Urinary bladder (tissue), 4 donors: ENCODE data around the gene NCR2. TPM values are rescaled to one million over a fixed set of nuclear protein-coding genes. Genes with fewer than 3 reads are reported as not detected.
"Not testable (repeated sequence)": the region's sequence is repeated elsewhere in the genome, so short reads cannot be mapped to it uniquely, and the experiment has no call there.

Source experiments
- DNase-seq: peaks from one replicate; pipeline ENCODE4 v3.0.0-alpha.2; 2015; ENCODE audit errors: extremely low spot score
- H3K27ac ChIP-seq: one replicate; pipeline ENCODE4 v1.5.1; 2013; ENCODE audit warnings: low read depth, mild to moderate bottlenecking, moderate library complexity
- H3K36me3 ChIP-seq: one replicate; pipeline ENCODE4 v1.6.1; 2013; ENCODE audit warnings: mild to moderate bottlenecking, moderate library complexity; ENCODE audit not compliant: insufficient read depth
- H3K4me1 ChIP-seq: one replicate; pipeline ENCODE4 v1.6.1; 2013; ENCODE audit warnings: mild to moderate bottlenecking, moderate library complexity; ENCODE audit not compliant: insufficient read depth
- H3K4me3 ChIP-seq: one replicate; pipeline ENCODE4 v1.5.1; 2013; ENCODE audit warnings: low read depth, low read length
- WGBS: extraction: QIAGEN DNeasy Blood & Tissue Kit; methylation state at CpG from one replicate; pipeline ENCODE4 v1.1.7; 2013; 5-methylcytosine and 5-hydroxymethylcytosine counted together
- polyA plus RNA-seq: library from polyadenylated mRNA; stranded (reverse); fragments of 200-250 nt; gene quantifications from one replicate; pipeline ENCODE4 v1.2.3, GENCODE V29; 2013
- total RNA-seq: library from RNA; depleted of rRNA; stranded (reverse); fragments of >200 nt; gene quantifications from one replicate; pipeline ENCODE4 v1.2.3, GENCODE V29; 2014
- donor health status: healthy with polysubstance abuse.
- donor health status: healthy.

NCR2 gene, protein sequence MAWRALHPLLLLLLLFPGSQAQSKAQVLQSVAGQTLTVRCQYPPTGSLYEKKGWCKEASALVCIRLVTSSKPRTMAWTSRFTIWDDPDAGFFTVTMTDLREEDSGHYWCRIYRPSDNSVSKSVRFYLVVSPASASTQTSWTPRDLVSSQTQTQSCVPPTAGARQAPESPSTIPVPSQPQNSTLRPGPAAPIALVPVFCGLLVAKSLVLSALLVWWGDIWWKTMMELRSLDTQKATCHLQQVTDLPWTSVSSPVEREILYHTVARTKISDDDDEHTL
- not detected for total RNA-seq
- not detected for polyA plus RNA-seq

DNA sequence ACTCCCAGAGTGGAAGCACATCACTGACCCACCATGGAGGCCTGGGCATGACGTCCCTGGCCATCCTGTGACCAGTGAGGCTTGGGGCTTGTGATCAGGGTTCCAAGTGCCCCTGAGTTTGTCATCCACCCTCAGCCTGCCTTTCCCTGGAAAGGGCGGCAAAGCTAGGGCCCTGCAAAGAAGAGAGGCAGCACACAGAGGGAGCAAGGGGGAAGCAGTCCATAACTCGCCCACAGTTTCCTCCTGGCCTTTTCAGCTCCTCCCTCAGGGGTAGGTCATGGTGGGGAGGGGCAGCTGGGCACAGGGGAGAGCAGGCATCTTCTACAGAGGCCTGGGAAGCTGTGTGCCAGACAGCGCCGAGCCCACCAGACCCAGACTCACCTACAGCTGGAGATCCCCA lies at the start of gene NCR2:
TSS of gene NCR2 (plus strand) at position 313 of the 400 bp plus-strand sequence. CDS start 269 bp downstream, outside the sequence.
- no peak for DNase-seq
- no peak within 1 kb of the TSS for H3K27ac ChIP-seq
- H3K4me3 ChIP-seq = no peak within 1 kb of the TSS
- H3K36me3 ChIP-seq = no peaks in the 10 kb centered on the region
- WGBS = 88% methylated on average over 5 of the region's 5 CpGs
- H3K4me1 ChIP-seq = no peaks in the 10 kb centered on the region

DNA sequence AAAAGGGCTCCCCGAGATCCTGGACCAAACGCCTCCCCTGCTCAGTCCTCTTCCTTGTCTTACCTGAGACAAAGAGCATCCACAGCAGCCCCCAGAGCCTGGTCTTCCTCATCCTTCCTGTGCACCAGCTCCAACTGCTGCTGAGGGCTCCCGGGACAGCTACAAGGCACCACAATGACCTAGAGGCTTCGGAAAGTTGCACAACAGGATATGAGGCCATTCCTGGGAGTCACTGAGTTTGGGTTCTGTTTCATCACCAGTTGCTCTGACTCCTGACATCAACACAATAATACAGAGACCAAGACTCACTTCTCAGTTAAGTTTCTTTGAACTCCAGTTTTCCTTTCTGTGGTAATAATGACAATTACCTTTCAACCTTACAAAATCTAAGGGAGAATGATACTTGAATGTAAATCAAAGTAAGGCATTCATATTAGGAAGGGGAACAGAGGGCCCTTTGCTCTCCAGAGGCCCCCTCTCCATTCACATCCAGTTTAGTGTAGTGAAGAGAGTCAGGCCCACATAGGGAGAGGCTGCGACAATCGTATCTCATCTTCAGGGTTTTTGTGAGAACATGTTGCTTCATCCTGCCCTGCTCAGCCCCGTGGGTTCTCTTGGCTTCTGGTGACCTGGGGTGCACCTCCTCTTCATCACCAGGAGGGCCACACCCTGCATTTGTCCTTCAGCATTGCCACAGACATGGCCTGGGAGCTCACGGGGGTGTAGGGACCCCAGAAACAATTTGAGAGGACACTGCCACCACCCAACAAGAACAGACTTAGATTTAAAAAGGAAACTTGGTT lies 48.7 kb upstream of the NCR2 start, which contains the start of gene TREM1:
TSS of gene TREM1 (minus strand) at position 139 of the 803 bp plus-strand sequence. CDS start at position 112, 27 bp downstream.
- no peaks in the 10 kb centered on the region for H3K4me1 ChIP-seq
- no peak for DNase-seq
- H3K4me3 ChIP-seq = no peak within 1 kb of the TSS
- no peak within 1 kb of the TSS for H3K27ac ChIP-seq
- WGBS = 75% methylated on average over 8 of the region's 8 CpGs
- no peaks in the 10 kb centered on the region for H3K36me3 ChIP-seq

DNA sequence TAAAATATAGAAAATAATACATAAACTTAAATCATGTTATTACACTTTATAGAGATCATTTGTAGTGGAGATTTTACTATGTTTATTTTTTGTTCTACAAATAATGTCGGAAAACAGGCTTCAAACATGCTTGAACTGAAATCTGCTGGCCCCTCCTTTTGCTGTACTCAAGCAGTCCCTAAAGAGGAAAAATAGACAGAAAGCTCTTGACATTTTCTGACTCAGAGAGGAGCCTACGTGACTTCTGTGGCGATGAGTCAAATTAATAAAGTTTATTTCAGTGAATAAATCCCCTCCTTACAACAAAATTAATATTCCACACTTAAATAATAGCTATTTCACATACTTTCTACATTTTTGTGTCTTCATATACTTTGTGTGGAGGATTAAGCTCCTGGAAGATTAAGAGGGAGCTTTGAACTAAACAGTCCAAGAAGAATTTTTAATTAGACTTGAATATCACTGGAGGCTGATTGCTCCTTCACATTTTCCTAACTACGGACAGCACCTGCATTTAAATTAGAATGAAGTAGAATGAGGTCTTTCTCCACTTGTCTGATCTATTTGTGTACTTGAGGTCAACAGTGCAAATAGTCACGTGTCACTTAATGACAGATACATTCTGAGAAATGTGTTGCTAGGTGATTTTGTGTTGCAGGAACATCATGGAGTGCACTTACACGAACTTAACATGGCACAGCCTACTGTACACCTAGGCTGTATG lies 47.2 kb upstream of the NCR2 start:
- Histone ChIP-seq H3K36me3 (no peaks in the 10 kb centered on the region), H3K4me3 (no peak overlapping the region), H3K4me1 (no peaks in the 10 kb centered on the region), H3K27ac (no peak overlapping the region)
- 58% methylated on average over 6 of the region's 6 CpGs for WGBS
- DNase-seq = peak; percentile 17

DNA sequence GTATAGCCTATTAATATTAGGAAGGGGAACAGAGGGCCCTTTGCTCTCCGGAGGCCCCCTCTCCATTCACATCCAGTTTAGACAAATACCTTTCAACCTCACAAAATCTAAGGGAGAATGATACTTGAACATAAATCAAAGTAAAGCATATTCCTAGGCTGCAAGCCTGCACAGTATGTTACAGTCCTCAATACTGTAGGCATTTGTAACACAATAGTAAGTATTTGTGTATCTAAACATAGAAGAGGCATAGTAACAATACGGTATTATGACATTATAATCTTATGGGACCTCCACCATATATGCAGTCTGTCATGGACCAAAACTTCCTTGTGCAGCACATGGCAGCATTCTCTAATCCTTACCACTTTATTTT lies 46.7 kb upstream of the NCR2 start:
- Histone ChIP-seq H3K4me3 (no peak overlapping the region), H3K4me1 (no peaks in the 10 kb centered on the region), H3K36me3 (no peaks in the 10 kb centered on the region), H3K27ac (no peak overlapping the region)
- no peak for DNase-seq
- 82% methylated on average over 2 of the region's 2 CpGs for WGBS

DNA sequence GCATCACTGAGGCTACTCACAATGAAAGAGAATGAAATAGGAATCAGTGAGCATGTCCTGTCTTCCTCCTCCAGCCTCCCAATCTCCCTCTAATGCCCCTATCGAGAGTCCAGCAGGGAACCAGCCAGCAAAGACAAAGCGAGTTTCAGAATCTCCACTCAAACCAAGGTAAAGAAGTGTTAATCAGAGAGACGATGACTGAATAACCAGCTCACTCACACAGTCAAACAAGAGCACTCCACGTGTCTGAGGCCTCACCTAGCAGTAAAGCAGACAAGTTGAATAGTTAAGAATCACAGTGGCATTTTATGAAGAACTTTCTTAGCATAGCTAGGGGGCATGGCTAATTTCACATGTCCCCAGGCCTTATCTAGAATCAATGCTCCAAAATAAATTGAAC lies 45.6 kb upstream of the NCR2 start:
- 64% methylated on average over 4 of the region's 4 CpGs for WGBS
- no peak for DNase-seq
- H3K36me3 ChIP-seq = no peaks in the 10 kb centered on the region
- no peaks in the 10 kb centered on the region for H3K4me1 ChIP-seq
- H3K4me3 ChIP-seq = no peak overlapping the region
- H3K27ac ChIP-seq = no peak overlapping the region

DNA sequence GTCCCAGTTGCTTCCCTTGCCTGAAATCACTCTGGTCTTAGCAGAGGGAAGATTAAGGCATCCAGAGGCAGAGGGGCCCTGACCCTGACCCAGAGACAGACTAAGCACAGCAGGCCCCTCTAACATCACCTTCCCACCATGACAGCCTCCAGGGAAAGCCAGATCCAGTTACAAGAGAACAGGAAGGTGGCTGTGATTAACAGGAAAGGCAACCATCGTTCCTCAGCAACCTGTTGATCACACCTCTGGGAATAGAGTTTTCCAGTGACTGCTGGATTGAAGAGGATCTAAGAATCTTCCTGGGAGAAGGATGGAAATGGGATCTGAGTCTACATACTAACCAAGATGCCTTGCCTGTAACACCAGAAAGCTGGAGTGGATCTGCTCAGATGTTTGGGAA lies 43.7 kb upstream of the NCR2 start:
- Histone ChIP-seq H3K4me3 (no peak overlapping the region), H3K36me3 (no peaks in the 10 kb centered on the region), H3K4me1 (no peaks in the 10 kb centered on the region), H3K27ac (no peak overlapping the region)
- DNase-seq = no peak
- WGBS = 35% methylated on average over 1 of the region's 1 CpG

DNA sequence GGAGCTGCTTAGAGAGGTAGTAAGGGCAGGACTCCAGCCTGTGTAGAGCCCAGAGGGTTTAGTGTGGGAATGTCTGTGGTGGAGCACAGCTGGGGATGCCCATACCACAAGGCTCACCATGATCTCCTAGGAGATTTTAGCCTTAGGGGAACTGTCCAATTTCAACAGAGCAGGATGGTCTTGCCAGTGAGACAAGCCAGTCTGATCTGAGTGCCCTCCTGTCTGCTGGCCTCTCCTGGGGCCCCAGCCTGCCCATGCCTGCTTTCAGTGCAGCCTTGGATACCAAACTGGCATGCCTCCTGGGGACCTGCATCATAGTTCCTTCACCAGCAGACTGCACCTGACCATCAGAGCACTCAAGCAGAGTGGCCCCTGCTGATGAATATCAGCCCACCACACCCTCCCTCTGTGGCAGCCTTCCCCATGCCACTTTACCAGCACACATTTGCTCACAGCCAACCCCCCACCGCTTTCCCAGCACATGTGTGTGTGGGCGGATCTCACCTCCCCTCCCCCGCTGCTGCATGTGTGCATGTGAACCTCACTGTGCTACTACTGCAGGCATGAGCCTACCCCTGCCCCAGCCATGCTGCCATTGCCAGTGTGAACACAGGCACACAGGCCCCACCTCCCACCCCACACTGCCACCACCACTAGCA lies 41.1 kb upstream of the NCR2 start:
- DNase-seq = no peak
- no peaks in the 10 kb centered on the region for H3K36me3 ChIP-seq
- no peak overlapping the region for H3K4me3 ChIP-seq
- no peak overlapping the region for H3K27ac ChIP-seq
- 86% methylated on average over 3 of the region's 3 CpGs for WGBS
- H3K4me1 ChIP-seq = no peaks in the 10 kb centered on the region

DNA sequence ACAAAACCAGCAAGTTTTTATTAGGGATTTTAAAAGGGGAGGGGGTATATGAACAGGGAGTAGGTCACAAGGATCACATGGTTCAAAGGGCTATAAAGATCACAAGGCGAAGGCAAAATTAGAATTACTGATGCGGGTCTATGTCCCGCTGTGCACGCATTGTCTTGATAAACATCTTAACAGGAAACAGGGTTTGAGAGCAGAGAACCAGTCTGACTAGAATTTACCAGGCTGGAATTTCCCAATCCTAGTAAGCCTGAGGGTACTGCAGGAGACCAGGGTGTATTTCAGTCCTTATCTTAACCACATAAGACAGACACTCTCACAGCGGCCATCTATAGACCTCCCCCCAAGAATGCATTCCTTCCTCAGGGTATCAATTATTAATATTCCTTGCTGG lies 38.2 kb upstream of the NCR2 start:
- H3K27ac ChIP-seq, DNase-seq: not testable (repeated sequence)
- 71% methylated on average over 5 of the region's 5 CpGs for WGBS

DNA sequence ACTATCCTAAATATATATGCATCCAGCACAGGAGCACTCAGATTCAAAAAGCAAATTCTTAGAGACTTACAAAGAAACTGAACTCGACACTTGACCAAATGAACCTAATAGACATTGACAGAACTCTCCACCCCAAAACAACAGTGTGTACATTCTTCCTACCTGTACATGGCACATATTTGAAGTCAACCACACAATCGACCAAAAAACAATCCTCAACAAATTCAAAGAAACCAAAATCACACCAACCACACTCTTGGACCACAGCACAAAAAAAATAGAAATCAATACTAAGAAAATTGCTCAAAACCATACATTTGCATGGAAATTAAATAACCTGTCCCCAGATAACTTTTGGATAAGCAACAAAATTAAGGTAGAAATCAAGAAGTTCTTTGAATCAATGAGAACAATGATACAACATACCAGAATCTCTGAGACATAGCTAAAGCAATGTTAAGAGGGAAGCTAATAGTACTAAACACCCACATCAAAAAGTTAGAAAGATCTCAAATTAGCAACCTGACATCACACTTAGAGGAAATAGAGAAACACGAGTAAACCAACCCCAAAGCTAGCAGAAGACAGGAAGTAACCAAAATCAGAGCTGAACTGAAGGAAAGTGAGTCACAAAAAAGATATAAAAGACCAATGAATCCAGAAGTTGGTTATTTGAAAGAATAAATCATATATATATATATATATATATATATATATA lies 36.5 kb upstream of the NCR2 start:
- H3K4me1 ChIP-seq = no peaks in the 10 kb centered on the region
- WGBS = 70% methylated on average over 3 of the region's 3 CpGs

More for the DNA sequence above, 38.2 kb upstream of the NCR2 start:
- not testable (repeated sequence) for H3K4me1 ChIP-seq, H3K4me3 ChIP-seq, H3K36me3 ChIP-seq

DNA sequence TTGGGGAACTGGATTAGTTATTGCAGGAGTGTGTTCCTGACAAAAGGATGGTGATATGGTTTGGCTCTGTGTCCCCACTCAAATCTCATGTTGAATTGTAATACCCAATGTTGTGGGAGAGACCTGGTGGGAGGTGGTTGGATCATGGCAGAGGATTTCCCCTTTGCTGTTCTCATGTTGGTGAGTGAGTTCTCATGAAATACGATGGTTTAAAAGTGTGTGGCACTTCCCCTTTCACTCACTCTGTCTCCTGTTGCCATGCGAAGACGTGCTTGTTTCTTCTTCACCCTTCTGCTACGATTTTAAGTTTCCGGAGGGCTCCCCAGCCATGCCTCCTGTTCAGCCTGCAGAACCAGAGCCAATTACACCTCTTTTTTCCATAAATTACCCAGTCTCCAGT lies 32.8 kb upstream of the NCR2 start:
- WGBS = 72% methylated on average over 5 of the region's 5 CpGs
- H3K4me3 ChIP-seq = no peak overlapping the region
- H3K4me1 ChIP-seq = no peaks in the 10 kb centered on the region
- H3K36me3 ChIP-seq = no peaks in the 10 kb centered on the region
- no peak for DNase-seq
- H3K27ac ChIP-seq = no peak overlapping the region

More for the DNA sequence above, 36.5 kb upstream of the NCR2 start:
- DNase-seq = no peak
- Histone ChIP-seq H3K4me3 (no peak overlapping the region), H3K36me3 (no peaks in the 10 kb centered on the region), H3K27ac (no peak overlapping the region)

DNA sequence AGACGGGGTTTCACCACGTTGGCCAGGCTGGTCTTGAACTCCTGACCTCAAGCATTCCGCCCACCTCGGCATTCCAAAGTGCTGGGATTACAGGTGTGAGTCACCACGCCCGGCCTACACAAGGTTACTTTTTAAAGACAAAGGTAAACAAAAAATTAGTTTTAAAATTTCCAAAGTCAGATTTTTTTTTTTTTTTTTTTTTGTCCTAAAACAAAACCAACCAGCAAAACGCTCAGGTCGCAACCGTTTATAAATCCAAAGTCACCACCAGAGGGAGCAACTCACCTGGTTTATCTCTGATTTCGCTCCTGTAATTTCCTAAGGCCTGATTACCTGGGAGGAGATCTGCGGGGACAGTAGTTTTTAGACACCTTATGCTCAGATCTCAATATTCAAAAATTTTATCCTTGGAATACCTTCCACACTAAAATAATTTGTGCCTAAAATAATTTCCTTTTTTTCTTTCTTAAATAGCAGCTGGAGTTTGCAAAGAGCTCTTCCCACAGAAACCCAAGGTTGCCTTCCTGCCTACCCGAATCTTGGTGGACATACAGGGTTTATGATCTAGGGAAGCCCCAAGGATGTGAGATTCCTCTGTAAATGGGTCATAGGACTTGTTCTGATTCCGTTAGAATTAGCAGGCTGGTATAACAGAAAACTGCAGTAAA lies 29.1 kb upstream of the NCR2 start:
- Histone ChIP-seq H3K36me3 (no peaks in the 10 kb centered on the region), H3K27ac (no peak overlapping the region), H3K4me1 (no peaks in the 10 kb centered on the region), H3K4me3 (no peak overlapping the region)
- WGBS = 30% methylated on average over 13 of the region's 13 CpGs
- no peak for DNase-seq

DNA sequence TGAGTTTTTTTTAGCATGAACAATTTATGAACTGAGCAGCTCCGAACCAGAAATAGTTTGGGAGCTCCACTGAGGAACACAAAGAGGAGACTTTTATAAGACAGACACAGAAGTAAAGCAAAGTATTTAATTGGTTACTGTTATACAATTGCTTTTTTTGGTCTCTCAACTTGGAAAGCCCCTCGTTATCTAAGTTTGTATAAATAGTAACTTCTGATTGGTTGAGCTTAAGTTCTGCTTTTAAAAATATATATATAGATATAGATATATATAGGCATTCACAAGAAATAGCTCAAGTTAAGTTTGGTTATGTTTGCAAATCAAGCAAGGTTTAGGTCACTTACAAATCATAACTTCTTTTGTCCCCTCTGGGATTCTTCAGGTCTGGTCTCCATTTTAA lies 20.2 kb upstream of the NCR2 start:
- Histone ChIP-seq H3K4me1 (no peaks in the 10 kb centered on the region), H3K27ac (no peak overlapping the region), H3K36me3 (no peaks in the 10 kb centered on the region), H3K4me3 (no peak overlapping the region)
- WGBS = 45% methylated on average over 2 of the region's 2 CpGs
- DNase-seq = no peak
